Measurements from ENCODE around the gene CHDH. TPM values are rescaled to one million over a fixed set of nuclear protein-coding genes. Genes with fewer than 3 reads are reported as not detected.

CHDH gene
- total and polyA plus RNA-seq, 9 donors = 0.75 to 1.3 (median 1.1) TPM

DNA sequence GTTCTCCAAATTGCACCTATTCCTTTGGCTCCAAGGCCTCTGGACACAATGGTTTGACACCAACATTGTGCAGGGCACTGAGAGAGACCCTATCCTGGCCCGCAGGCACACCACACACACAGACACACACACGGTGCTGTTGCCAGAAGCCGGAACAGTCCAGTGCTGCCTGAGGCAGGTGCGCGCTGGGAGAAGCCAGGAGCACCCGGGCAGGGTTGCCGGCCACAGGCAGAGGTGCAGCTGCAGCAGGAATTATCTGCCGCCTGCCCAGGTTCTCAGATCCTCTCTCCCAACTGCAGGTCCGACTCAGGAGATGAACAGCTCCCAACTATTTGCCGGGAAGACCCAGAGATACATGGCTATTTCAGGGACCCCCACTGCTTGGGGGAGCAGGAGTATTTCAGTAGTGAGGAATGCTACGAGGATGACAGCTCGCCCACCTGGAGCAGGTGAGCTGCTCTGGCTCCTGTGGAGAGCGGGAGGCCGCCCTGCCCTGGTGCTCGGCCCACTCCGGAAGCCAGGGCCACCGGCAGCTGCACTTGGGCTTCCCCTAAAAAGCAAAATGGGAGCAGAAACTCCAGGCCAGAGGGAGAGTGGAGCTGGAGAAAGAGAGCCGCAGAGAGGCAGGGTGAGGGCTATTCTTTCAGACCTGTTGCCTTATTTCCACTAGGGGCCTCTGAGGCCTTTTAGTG lies 42.9 kb downstream of the CHDH start:
- peaks cover 28% of the 10 kb centered on the region for H3K4me1 ChIP-seq (ENCODE audit: control insufficient read depth, insufficient read depth, low read length)
- DNase-seq = no peak
- H3K4me3 ChIP-seq (ENCODE audit: low read length) = no peak overlapping the region
- H3K27me3 ChIP-seq (ENCODE audit: control insufficient read depth, insufficient read depth, low read length) = no peaks in the 10 kb centered on the region
- no peak overlapping the region for H3K27ac ChIP-seq (ENCODE audit: low read length)
- 84% methylated on average over 14 of the region's 18 CpGs for WGBS (ENCODE audit: insufficient coverage)
- no peaks in the 10 kb centered on the region for H3K9me3 ChIP-seq (replicated peaks; ENCODE audit: control insufficient read depth, low read depth, low read length)
- H3K36me3 ChIP-seq (ENCODE audit: control insufficient read depth, insufficient read depth, low read length) = no peaks in the 10 kb centered on the region

- Histone ChIP-seq H3K4me1 (ENCODE audit: control insufficient read depth, insufficient read depth, low read length) (peaks cover 28% of the 10 kb centered on the region), H3K36me3 (ENCODE audit: control insufficient read depth, insufficient read depth, low read length) (no peaks in the 10 kb centered on the region), H3K27me3 (ENCODE audit: control insufficient read depth, insufficient read depth, low read length) (no peaks in the 10 kb centered on the region), H3K27ac (ENCODE audit: low read length) (no peak overlapping the region), H3K4me3 (ENCODE audit: low read length) (no peak overlapping the region), H3K9me3 (replicated peaks; ENCODE audit: control insufficient read depth, low read depth, low read length) (no peaks in the 10 kb centered on the region)
- DNase-seq = no peak
- 78% methylated on average over 4 of the region's 8 CpGs for WGBS (ENCODE audit: insufficient coverage)
Observed at GRCh38 chr3:53802256-53802880, 43.9 kb downstream of the CHDH start.

DNA sequence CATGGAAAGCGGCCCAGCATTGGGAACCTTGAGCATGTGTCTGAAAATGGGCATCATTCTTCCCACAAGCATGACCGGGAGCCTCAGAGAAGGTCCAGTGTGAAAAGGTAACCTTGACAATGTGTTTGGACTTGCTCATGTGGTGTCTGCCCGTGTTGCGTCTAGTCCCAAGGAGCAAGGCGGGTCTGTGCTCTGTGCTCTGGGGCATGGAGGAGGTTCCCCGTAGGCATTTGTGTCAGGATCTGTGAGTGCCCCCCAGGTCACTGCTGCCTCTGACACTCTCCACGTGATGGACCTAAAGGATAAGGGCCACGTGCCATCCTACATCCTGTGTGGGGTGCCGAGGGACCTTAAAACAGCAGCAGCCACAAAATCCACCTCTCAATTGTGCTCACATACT lies 44.9 kb downstream of the CHDH start:
- no peak for DNase-seq

DNA sequence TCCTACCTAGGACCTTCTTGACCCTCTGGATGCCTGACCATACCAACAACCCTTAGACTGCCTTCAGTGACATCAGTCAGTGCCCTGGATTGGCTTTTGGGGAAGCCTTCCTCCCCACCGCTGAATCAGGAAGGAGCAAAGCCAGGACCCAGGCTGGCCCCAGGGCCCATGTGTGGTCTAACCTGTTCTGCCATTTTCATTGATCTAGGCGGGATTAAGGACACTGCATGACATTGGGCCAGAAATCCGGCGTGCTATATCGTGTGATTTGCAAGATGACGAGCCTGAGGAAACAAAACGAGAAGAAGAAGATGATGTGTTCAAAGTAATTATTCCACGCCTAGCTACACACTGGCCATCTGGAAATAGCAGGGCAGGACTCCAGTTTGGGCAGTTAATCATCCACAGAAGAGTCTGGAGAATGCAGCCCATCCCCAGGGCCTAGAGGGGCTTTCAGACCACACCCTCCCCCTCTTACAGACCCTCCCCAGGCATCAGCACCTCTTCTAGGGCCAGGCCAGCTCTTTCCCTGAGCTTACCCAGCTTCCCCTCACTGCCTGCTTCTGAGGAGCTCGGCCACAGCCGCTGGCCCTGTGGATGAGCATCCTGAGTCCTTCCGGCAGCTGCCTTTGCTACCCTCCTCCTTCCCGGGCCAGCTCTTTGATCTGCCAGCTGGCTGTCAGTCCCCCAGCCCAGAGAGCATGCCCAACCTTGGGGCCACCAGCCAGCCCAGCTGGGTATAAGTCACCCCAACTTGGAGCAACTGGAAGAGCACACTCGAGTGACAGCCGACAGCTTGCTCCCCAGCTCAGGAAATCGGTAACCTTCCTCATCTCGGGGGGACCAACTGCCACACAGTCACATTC lies 45.9 kb downstream of the CHDH start:
- H3K9me3 ChIP-seq (replicated peaks; ENCODE audit: control insufficient read depth, low read depth, low read length) = no peaks in the 10 kb centered on the region
- H3K4me3 ChIP-seq (ENCODE audit: low read length) = no peak overlapping the region
- no peak for DNase-seq
- H3K36me3 ChIP-seq (ENCODE audit: control insufficient read depth, insufficient read depth, low read length) = no peaks in the 10 kb centered on the region
- WGBS (ENCODE audit: insufficient coverage) = 60% methylated on average over 8 of the region's 16 CpGs
- peaks cover 16% of the 10 kb centered on the region for H3K4me1 ChIP-seq (ENCODE audit: control insufficient read depth, insufficient read depth, low read length)
- no peak overlapping the region for H3K27ac ChIP-seq (ENCODE audit: low read length)
- peaks cover 3% of the 10 kb centered on the region for H3K27me3 ChIP-seq (ENCODE audit: control insufficient read depth, insufficient read depth, low read length)

More for the DNA sequence above, 44.9 kb downstream of the CHDH start:
- no peaks in the 10 kb centered on the region for H3K27me3 ChIP-seq (ENCODE audit: control insufficient read depth, insufficient read depth, low read length)
- no peak overlapping the region for H3K4me3 ChIP-seq (ENCODE audit: low read length)
- 95% methylated on average over 8 of the region's 9 CpGs for WGBS (ENCODE audit: insufficient coverage)
- no peaks in the 10 kb centered on the region for H3K36me3 ChIP-seq (ENCODE audit: control insufficient read depth, insufficient read depth, low read length)
- no peaks in the 10 kb centered on the region for H3K9me3 ChIP-seq (replicated peaks; ENCODE audit: control insufficient read depth, low read depth, low read length)
- no peak overlapping the region for H3K27ac ChIP-seq (ENCODE audit: low read length)
- H3K4me1 ChIP-seq (ENCODE audit: control insufficient read depth, insufficient read depth, low read length) = peaks cover 19% of the 10 kb centered on the region

- DNase-seq = no peak
- Histone ChIP-seq H3K4me1 (ENCODE audit: control insufficient read depth, insufficient read depth, low read length) (peaks cover 9% of the 10 kb centered on the region), H3K9me3 (replicated peaks; ENCODE audit: control insufficient read depth, low read depth, low read length) (no peaks in the 10 kb centered on the region), H3K27ac (ENCODE audit: low read length) (no peak overlapping the region), H3K4me3 (ENCODE audit: low read length) (no peak overlapping the region), H3K27me3 (ENCODE audit: control insufficient read depth, insufficient read depth, low read length) (peaks cover 3% of the 10 kb centered on the region), H3K36me3 (ENCODE audit: control insufficient read depth, insufficient read depth, low read length) (no peaks in the 10 kb centered on the region)
- 95% methylated on average over 4 of the region's 12 CpGs for WGBS (ENCODE audit: insufficient coverage)
Observed at GRCh38 chr3:53799338-53799865, 46.8 kb downstream of the CHDH start.

GRCh38 chr3:53798144-53798543 lies 48.1 kb downstream of the CHDH start:
- Histone ChIP-seq H3K27me3 (ENCODE audit: control insufficient read depth, insufficient read depth, low read length) (peaks cover 3% of the 10 kb centered on the region), H3K36me3 (ENCODE audit: control insufficient read depth, insufficient read depth, low read length) (no peaks in the 10 kb centered on the region), H3K27ac (ENCODE audit: low read length) (no peak overlapping the region), H3K9me3 (replicated peaks; ENCODE audit: control insufficient read depth, low read depth, low read length) (no peaks in the 10 kb centered on the region), H3K4me1 (ENCODE audit: control insufficient read depth, insufficient read depth, low read length) (peaks cover 2% of the 10 kb centered on the region), H3K4me3 (ENCODE audit: low read length) (no peak overlapping the region)
- 97% methylated on average over 4 of the region's 8 CpGs for WGBS (ENCODE audit: insufficient coverage)
- no peak for DNase-seq

GRCh38 chr3:53795789-53796560 lies 50.2 kb downstream of the CHDH start:
- H3K4me3 ChIP-seq (ENCODE audit: low read length) = no peak overlapping the region
- H3K27me3 ChIP-seq (ENCODE audit: control insufficient read depth, insufficient read depth, low read length) = peaks cover 3% of the 10 kb centered on the region
- no peaks in the 10 kb centered on the region for H3K9me3 ChIP-seq (replicated peaks; ENCODE audit: control insufficient read depth, low read depth, low read length)
- peaks cover 2% of the 10 kb centered on the region for H3K4me1 ChIP-seq (ENCODE audit: control insufficient read depth, insufficient read depth, low read length)
- no peak for DNase-seq
- no peaks in the 10 kb centered on the region for H3K36me3 ChIP-seq (ENCODE audit: control insufficient read depth, insufficient read depth, low read length)
- H3K27ac ChIP-seq (ENCODE audit: low read length) = no peak overlapping the region
- WGBS (ENCODE audit: insufficient coverage) = 42% methylated on average over 4 of the region's 12 CpGs

DNA sequence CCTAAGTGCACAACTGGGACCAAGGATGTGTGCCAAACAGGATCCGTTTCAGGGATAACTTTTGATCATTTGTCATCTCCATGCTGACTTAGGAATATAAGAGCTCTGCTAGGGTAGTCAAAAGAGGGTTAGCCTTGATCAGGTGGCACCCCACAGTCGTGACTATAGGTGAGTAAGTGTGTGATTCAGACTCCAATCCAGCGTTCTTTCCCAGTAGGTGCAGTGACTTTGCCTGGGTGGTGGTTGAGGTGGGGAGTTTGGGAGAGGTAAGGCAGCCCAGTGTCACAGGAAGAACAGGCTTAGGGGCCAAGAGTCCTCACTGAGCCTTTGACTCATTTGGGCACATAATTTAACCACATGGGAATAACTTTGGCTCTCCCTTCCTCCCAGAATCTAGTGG lies 51.0 kb downstream of the CHDH start:
- no peak overlapping the region for H3K4me3 ChIP-seq (ENCODE audit: low read length)

GRCh38 chr3:53794597-53794996 lies 51.6 kb downstream of the CHDH start:
- Histone ChIP-seq H3K27me3 (ENCODE audit: control insufficient read depth, insufficient read depth, low read length) (peaks cover 3% of the 10 kb centered on the region), H3K4me1 (ENCODE audit: control insufficient read depth, insufficient read depth, low read length) (no peaks in the 10 kb centered on the region), H3K36me3 (ENCODE audit: control insufficient read depth, insufficient read depth, low read length) (no peaks in the 10 kb centered on the region), H3K27ac (ENCODE audit: low read length) (no peak overlapping the region), H3K4me3 (ENCODE audit: low read length) (no peak overlapping the region), H3K9me3 (replicated peaks; ENCODE audit: control insufficient read depth, low read depth, low read length) (no peaks in the 10 kb centered on the region)
- DNase-seq = no peak
- 33% methylated on average over 1 of the region's 3 CpGs for WGBS (ENCODE audit: insufficient coverage)

More for the DNA sequence above, 51.0 kb downstream of the CHDH start:
- WGBS (ENCODE audit: insufficient coverage) = 27% methylated on average over 2 of the region's 3 CpGs
- Histone ChIP-seq H3K9me3 (replicated peaks; ENCODE audit: control insufficient read depth, low read depth, low read length) (no peaks in the 10 kb centered on the region), H3K36me3 (ENCODE audit: control insufficient read depth, insufficient read depth, low read length) (no peaks in the 10 kb centered on the region), H3K27ac (ENCODE audit: low read length) (no peak overlapping the region), H3K4me1 (ENCODE audit: control insufficient read depth, insufficient read depth, low read length) (no peaks in the 10 kb centered on the region), H3K27me3 (ENCODE audit: control insufficient read depth, insufficient read depth, low read length) (peaks cover 3% of the 10 kb centered on the region)
- no peak for DNase-seq
